GM12874 (cell line): Measurements from ENCODE around the gene PIGU.

Experiments
- CTCF ChIP-seq: IDR thresholded peaks from 2 replicates; pipeline ENCODE4 v1.5.1; 2011; ENCODE audit warnings: low read depth, mild to moderate bottlenecking, control low read depth, low read length, moderate library complexity; ENCODE audit not compliant: insufficient read depth

PIGU gene

DNA sequence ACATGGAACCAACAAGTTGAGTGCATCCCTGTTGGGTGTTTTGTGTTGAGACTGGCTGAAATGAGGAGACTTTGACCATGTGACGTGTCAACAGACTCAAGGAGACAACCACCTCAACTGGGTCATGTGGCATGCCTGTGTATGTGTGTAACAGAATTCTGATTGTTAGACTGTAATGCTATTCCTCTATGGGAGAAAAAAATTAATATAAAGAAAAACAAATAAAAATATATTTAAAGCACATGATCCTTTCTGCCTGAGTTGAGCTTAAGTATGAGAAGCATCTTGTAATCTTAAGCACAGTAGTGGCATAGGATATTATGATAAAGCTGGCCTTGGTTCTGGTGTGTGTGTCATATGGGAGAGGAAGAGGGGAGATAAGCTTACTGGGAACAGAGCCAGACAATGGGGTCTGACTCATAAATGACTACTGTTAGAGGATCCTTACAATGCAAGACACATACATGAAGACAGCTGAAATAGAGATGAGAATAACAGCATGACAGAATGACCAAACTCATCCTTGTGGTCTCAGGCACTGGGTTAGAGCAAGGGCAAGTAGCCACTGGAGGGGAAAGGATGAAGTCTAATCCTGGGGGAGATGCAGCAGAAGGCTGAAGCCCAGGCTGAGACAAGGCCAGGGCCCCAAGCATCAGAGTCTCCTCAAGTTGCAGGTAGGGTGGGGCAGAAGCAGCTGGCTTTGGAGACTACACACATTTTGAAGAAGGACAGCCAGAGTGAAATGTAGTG, 36.5 kb upstream of the PIGU start:
- no peak for TF ChIP-seq CTCF

DNA sequence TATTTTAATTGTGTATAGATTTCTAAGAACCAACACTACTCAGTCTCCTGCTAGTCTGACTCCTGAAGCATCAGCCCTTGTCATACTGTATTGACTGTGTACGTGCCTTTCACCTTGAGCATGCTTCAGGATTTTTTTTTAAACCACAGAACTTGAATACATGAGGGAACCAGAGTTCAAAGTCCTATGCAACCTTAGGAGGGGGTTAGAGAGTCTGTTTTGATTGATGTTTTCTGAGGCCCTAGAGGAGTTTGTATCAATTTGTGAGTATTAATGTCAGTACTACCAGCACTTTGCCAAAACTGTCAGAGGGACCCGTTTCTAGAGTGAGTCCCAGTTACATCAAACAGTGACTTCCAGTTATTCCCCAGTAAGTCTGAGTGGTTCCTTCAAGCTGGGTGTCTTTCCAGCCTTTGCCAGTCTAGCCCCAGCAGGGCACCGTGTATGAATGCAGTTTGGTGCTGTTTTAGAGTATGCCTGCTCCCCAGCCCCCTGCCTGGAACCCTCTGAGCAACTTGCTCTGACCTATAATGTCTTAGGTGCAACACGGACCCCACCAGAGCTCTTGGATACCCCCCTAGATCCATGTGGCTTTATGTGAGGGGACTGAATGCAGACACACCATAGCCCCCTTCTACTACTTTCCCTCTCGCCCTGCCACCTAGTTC, 35.8 kb upstream of the PIGU start:
- TF ChIP-seq CTCF: no peak

DNA sequence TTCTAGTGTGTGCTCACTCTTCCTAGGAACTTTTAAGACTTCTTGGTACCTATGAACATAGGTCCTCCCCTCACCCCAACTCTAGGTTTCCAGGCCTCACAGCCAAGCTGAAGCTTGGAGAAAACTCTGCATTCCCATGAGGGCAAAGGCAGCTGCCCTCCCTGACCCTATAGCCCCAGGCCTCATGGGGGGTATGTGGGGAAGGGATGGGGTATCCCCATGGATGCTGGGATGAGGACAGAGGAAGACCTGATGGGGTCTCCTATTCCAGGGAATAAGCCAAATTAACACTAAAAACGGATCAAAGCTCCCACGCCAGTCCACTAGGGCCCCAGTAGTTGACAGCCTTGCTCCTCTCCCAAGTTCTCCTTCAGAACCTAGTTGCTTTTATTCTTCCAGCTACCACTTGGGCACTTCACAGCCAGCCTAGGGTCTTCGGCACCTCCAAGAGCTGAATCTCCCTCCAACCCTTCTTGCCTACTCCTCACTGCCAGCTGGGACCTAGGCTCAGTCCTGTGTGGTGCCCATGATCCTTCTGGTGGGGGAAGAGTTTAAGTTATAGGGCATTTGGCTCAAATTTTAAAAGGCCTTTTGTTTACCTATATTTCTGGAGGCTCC, 35.0 kb upstream of the PIGU start:
- no peak for TF ChIP-seq CTCF

GRCh38 chr20:34710861-34711574, 34.1 kb upstream of the PIGU start:
- TF ChIP-seq CTCF: no peak

GRCh38 chr20:34710568-34710839, 33.6 kb upstream of the PIGU start:
- TF ChIP-seq CTCF: no peak

GRCh38 chr20:34709831-34710567, 33.1 kb upstream of the PIGU start:
- TF ChIP-seq CTCF: peak; percentile 66
